WTC11 (cell line): Measurements from ENCODE around the gene NDUFV2.
"Not testable (repeated sequence)": the region's sequence is repeated elsewhere in the genome, so short reads cannot be mapped to it uniquely, and the experiment has no call there.

ENCODE experiments used
- AR ChIP-seq: fragments of 250-450 bp; sonication (Bioruptor Pico); IDR thresholded peaks from 2 replicates; pipeline ENCODE4 v1.9.0; 2021; ENCODE audit warnings: mild to moderate bottlenecking
- ATF1 ChIP-seq: sonication (generic); formaldehyde crosslinking; IDR thresholded peaks from 2 replicates; pipeline ENCODE4 v1.8.1; 2023; ENCODE audit warnings: mild to moderate bottlenecking, moderate library complexity, missing genetic modification reagents
- GRHL2 ChIP-seq: fragments of 250-450 bp; sonication (Bioruptor Pico); IDR thresholded peaks from 2 replicates; pipeline ENCODE4 v1.8.0; 2022; ENCODE audit warnings: mild to moderate bottlenecking, moderate library complexity; ENCODE audit not compliant: insufficient replicate concordance, severe bottlenecking
- HMGA2 ChIP-seq: fragments of 250-450 bp; sonication (Bioruptor Pico); IDR thresholded peaks from 2 replicates; pipeline ENCODE4 v1.4.0; 2021; ENCODE audit warnings: mild to moderate bottlenecking, moderate library complexity
- USF1 ChIP-seq: sonication (generic); formaldehyde crosslinking; IDR thresholded peaks from 2 replicates; pipeline ENCODE4 v1.8.0; 2022; ENCODE audit warnings: mild to moderate bottlenecking, missing genetic modification reagents
- TF ChIP-seq, protein P1 (sequence below): fragments of 200-600 bp; IDR thresholded peaks from 2 replicates; pipeline ENCODE4 v1.8.0; 2022; ENCODE audit warnings: antibody characterized with exemption
- TF ChIP-seq, protein P2 (sequence below): sonication (generic); formaldehyde crosslinking; IDR thresholded peaks from 2 replicates; pipeline ENCODE4 v1.8.1; 2022; ENCODE audit warnings: low read depth, missing genetic modification reagents, borderline replicate concordance

GRCh38 chr18:9169515-9169914, 67.0 kb downstream of the NDUFV2 start:
- not testable (repeated sequence) for TF ChIP-seq ATF1; GRHL2 (CRISPR knock-in tag); USF1 (CRISPR knock-in tag); AR; HMGA2 (CRISPR knock-in tag)
- TF ChIP-seq, protein P1, sequence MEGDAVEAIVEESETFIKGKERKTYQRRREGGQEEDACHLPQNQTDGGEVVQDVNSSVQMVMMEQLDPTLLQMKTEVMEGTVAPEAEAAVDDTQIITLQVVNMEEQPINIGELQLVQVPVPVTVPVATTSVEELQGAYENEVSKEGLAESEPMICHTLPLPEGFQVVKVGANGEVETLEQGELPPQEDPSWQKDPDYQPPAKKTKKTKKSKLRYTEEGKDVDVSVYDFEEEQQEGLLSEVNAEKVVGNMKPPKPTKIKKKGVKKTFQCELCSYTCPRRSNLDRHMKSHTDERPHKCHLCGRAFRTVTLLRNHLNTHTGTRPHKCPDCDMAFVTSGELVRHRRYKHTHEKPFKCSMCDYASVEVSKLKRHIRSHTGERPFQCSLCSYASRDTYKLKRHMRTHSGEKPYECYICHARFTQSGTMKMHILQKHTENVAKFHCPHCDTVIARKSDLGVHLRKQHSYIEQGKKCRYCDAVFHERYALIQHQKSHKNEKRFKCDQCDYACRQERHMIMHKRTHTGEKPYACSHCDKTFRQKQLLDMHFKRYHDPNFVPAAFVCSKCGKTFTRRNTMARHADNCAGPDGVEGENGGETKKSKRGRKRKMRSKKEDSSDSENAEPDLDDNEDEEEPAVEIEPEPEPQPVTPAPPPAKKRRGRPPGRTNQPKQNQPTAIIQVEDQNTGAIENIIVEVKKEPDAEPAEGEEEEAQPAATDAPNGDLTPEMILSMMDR, result not testable (repeated sequence)
- TF ChIP-seq, protein P2, sequence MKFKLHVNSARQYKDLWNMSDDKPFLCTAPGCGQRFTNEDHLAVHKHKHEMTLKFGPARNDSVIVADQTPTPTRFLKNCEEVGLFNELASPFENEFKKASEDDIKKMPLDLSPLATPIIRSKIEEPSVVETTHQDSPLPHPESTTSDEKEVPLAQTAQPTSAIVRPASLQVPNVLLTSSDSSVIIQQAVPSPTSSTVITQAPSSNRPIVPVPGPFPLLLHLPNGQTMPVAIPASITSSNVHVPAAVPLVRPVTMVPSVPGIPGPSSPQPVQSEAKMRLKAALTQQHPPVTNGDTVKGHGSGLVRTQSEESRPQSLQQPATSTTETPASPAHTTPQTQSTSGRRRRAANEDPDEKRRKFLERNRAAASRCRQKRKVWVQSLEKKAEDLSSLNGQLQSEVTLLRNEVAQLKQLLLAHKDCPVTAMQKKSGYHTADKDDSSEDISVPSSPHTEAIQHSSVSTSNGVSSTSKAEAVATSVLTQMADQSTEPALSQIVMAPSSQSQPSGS, result not testable (repeated sequence)
